HEK293T (cell line): ENCODE results near the gene ZYG11B.

Experiments
- BHLHE40 ChIP-seq: fragments of 450-650 bp; IDR thresholded peaks from 2 replicates; pipeline ENCODE4 v1.6.1; 2016; ENCODE audit warnings: mild to moderate bottlenecking, moderate library complexity, borderline replicate concordance
- FOXA1 ChIP-seq: fragments of 450-650 bp; IDR thresholded peaks from 2 replicates; pipeline ENCODE4 v1.6.1; 2016; ENCODE audit warnings: mild to moderate bottlenecking
- FOXK2 ChIP-seq: fragments of 450-650 bp; IDR thresholded peaks from 2 replicates; pipeline ENCODE4 v1.6.1; 2016; ENCODE audit warnings: mild to moderate bottlenecking
- FOXM1 ChIP-seq: fragments of 450-650 bp; IDR thresholded peaks from 2 replicates; pipeline ENCODE4 v1.6.1; 2017; ENCODE audit warnings: mild to moderate bottlenecking, borderline replicate concordance
- HDGF ChIP-seq: fragments of 450-650 bp; IDR thresholded peaks from 2 replicates; pipeline ENCODE4 v1.6.1; 2017; ENCODE audit warnings: antibody characterized with exemption, borderline replicate concordance
- L3MBTL2 ChIP-seq: fragments of 450-650 bp; conservative IDR thresholded peaks from 2 replicates; pipeline ENCODE4 v1.6.1; 2016; ENCODE audit warnings: mild to moderate bottlenecking
- NFRKB ChIP-seq: fragments of 450-650 bp; IDR thresholded peaks from 2 replicates; pipeline ENCODE4 v1.6.1; 2016; ENCODE audit warnings: mild to moderate bottlenecking, moderate library complexity
- PKNOX1 ChIP-seq: fragments of 450-650 bp; IDR thresholded peaks from 2 replicates; pipeline ENCODE4 v1.6.1; 2016
- SP1 ChIP-seq: fragments of 450-650 bp; IDR thresholded peaks from 2 replicates; pipeline ENCODE4 v1.6.1; 2017
- SUZ12 ChIP-seq: fragments of 450-650 bp; IDR thresholded peaks from 2 replicates; pipeline ENCODE4 v1.6.1; 2016; ENCODE audit warnings: mild to moderate bottlenecking
- TARDBP ChIP-seq: fragments of 450-650 bp; IDR thresholded peaks from 2 replicates; pipeline ENCODE4 v1.6.1; 2016

GRCh38 chr1:52706941-52707926 is 19.0 kb upstream of the ZYG11B start:
- TF ChIP-seq FOXM1 (no peak), SP1 (no peak), HDGF (no peak), NFRKB (no peak), L3MBTL2 (no peak), SUZ12 (no peak), TARDBP (no peak), FOXA1 (no peak), BHLHE40 (no peak), PKNOX1 (no peak), FOXK2 (no peak)
